Smooth muscle cell (in vitro differentiated cells): ENCODE results near the gene GPR87. TPM values are rescaled to one million over a fixed set of nuclear protein-coding genes. Genes with fewer than 3 reads are reported as not detected.

Experiments
- DNase-seq: peaks from one replicate; lab custom pipeline; 2025; ENCODE audit not compliant: unreplicated experiment; lab: John Stamatoyannopoulos, UW
- H2AFZ ChIP-seq: fragments of 200-600 bp; sonication (generic); 2 replicates; pipeline ENCODE4 v1.6.0; 2016; ENCODE audit warnings: antibody characterized with exemption, low read depth, mild to moderate bottlenecking
- H3F3A ChIP-seq: fragments of 200-600 bp; sonication (generic); 2 replicates; pipeline ENCODE4 v1.6.0; 2017; ENCODE audit warnings: antibody characterized with exemption, low read depth
- H3K27ac ChIP-seq: fragments of 200-600 bp; sonication (generic); 2 replicates; pipeline ENCODE4 v1.5.1; 2016; ENCODE audit warnings: low read depth, mild to moderate bottlenecking
- H3K27me3 ChIP-seq: fragments of 200-600 bp; sonication (generic); 2 replicates; pipeline ENCODE4 v1.6.1; 2016; ENCODE audit warnings: low read depth, mild to moderate bottlenecking
- H3K36me3 ChIP-seq: fragments of 200-600 bp; sonication (generic); 2 replicates; pipeline ENCODE4 v1.5.1; 2016; ENCODE audit warnings: low read depth
- H3K4me1 ChIP-seq: fragments of 200-600 bp; sonication (generic); 2 replicates; pipeline ENCODE4 v1.5.1; 2016; ENCODE audit warnings: low read depth
- H3K4me2 ChIP-seq: fragments of 200-600 bp; sonication (generic); 2 replicates; pipeline ENCODE4 v1.6.0; 2016; ENCODE audit warnings: mild to moderate bottlenecking
- H3K4me3 ChIP-seq: fragments of 200-600 bp; sonication (generic); 2 replicates; pipeline ENCODE4 v1.5.1; 2016; ENCODE audit warnings: mild to moderate bottlenecking
- H3K79me2 ChIP-seq: fragments of 200-600 bp; sonication (generic); 2 replicates; pipeline ENCODE4 v1.6.0; 2016; ENCODE audit warnings: low read depth, mild to moderate bottlenecking
- H3K9ac ChIP-seq: fragments of 200-600 bp; sonication (generic); 2 replicates; pipeline ENCODE4 v1.6.0; 2016; ENCODE audit warnings: low read depth
- H3K9me3 ChIP-seq: fragments of 200-600 bp; sonication (generic); replicated peaks from 2 replicates; pipeline ENCODE4 v1.5.1; 2016; ENCODE audit warnings: low read depth
- H4K20me1 ChIP-seq: fragments of 200-600 bp; sonication (generic); 2 replicates; pipeline ENCODE4 v1.6.0; 2016; ENCODE audit warnings: low read depth
- WGBS: methylation state at CpG from one replicate; pipeline ENCODE4 v1.1.7; 2016; ENCODE audit warnings: low lambda C conversion rate; 5-methylcytosine and 5-hydroxymethylcytosine counted together
- polyA plus RNA-seq: library from polyadenylated mRNA; unstranded; fragments of >200 nt; fragmentation: Nextera tagmentation; extraction: Ambion mirVana; gene quantifications from 2 replicates; pipeline ENCODE4 v1.2.1, GENCODE V29; 2016
- total RNA-seq: library from RNA; depleted of rRNA; stranded (reverse); fragments of >200 nt; gene quantifications from 2 replicates; pipeline ENCODE4 v1.2.3, GENCODE V29; 2014
- TF ChIP-seq, protein P1 (sequence below): fragments of 200-600 bp; sonication (generic); IDR thresholded peaks from 2 replicates; pipeline ENCODE4 v1.5.1; 2017; ENCODE audit warnings: borderline replicate concordance, mild to moderate bottlenecking, antibody characterized with exemption; ENCODE audit not compliant: insufficient read depth, poor library complexity, severe bottlenecking

The GPR87 gene, protein sequence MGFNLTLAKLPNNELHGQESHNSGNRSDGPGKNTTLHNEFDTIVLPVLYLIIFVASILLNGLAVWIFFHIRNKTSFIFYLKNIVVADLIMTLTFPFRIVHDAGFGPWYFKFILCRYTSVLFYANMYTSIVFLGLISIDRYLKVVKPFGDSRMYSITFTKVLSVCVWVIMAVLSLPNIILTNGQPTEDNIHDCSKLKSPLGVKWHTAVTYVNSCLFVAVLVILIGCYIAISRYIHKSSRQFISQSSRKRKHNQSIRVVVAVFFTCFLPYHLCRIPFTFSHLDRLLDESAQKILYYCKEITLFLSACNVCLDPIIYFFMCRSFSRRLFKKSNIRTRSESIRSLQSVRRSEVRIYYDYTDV
- total RNA-seq (24.0 and 27.1 TPM in 2 replicates), polyA plus RNA-seq (5.1 and 25.4 TPM in 2 replicates)

DNA sequence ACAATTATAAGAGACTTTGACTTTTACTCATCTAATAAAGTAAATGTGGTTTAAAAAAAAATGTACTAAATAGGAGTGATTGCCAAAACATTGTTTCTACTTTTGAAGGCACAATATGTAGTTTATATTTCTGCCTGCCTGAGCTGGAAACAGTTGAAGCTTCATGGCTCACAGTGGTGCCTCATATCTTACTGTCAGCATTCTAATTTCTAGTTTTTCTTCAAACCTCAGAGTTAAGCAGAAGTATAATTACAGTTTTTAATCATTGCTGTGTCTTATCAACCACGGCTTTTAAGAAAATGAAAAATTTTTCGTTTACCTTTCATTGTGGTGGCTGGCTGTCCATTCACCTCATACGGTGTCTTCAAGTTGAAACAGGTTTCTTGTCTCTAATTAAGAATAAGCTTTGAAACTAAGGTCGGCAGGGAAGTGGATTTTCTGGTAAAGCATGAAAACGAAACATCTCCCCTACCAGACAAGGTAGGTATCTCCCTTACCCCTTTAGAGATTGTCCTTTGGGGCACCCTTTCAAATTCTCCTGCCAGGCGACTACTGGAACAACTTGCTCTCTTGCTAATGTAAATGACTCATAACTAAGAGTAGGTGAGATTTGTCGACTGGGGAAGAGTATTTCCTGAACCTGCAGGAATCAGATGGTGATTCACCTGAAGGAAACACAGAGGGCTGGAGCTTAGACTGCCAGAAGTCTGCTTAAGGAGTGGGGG, at the start of gene GPR87:
Gene GPR87, minus strand, starts transcription at position 554 of the 725 bp plus-strand sequence. CDS start 16,720 bp downstream, outside the sequence.
- 58% methylated on average over 7 of the region's 7 CpGs for WGBS
- no peak for DNase-seq
- Histone ChIP-seq H3K27ac (peak within 1 kb of the TSS; percentile 97), H3K79me2 (no peaks in the 10 kb centered on the region), H3K27me3 (no peaks in the 10 kb centered on the region), H3K4me1 (peaks cover 30% of the 10 kb centered on the region), H2AFZ (no peak within 1 kb of the TSS), H3K9ac (peak within 1 kb of the TSS; percentile 93), H3K36me3 (no peaks in the 10 kb centered on the region), H4K20me1 (no peaks in the 10 kb centered on the region), H3K4me3 (peak within 1 kb of the TSS; percentile 43), H3F3A (peaks cover 9% of the 10 kb centered on the region), H3K9me3 (no peaks in the 10 kb centered on the region), H3K4me2 (peak within 1 kb of the TSS; percentile 69)
- TF ChIP-seq, protein P1, sequence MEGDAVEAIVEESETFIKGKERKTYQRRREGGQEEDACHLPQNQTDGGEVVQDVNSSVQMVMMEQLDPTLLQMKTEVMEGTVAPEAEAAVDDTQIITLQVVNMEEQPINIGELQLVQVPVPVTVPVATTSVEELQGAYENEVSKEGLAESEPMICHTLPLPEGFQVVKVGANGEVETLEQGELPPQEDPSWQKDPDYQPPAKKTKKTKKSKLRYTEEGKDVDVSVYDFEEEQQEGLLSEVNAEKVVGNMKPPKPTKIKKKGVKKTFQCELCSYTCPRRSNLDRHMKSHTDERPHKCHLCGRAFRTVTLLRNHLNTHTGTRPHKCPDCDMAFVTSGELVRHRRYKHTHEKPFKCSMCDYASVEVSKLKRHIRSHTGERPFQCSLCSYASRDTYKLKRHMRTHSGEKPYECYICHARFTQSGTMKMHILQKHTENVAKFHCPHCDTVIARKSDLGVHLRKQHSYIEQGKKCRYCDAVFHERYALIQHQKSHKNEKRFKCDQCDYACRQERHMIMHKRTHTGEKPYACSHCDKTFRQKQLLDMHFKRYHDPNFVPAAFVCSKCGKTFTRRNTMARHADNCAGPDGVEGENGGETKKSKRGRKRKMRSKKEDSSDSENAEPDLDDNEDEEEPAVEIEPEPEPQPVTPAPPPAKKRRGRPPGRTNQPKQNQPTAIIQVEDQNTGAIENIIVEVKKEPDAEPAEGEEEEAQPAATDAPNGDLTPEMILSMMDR: no peak

DNA sequence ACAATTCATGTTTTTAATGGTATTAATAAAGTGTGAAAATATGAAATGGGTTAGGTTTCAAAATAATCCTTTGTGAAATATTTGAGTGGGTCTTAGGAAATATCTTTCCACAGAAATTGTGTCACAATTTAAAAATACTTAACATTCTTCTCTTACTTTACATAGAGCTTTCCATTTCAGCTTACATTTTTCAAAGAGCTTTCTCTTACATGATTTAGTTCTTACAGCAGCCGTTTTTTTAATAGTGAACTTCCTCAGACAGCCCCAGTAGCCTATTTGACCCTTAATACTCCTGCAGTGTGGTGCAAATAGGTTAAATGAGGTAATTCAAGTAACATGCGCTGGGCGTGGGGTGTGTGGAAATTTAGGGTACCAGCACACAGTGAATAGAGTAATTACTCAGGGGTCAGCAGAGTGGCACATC, 46.1 kb upstream of the GPR87 start:
- Histone ChIP-seq H4K20me1 (no peaks in the 10 kb centered on the region), H3F3A (no peaks in the 10 kb centered on the region), H2AFZ (no peak overlapping the region), H3K4me3 (no peak overlapping the region), H3K27ac (no peak overlapping the region), H3K9ac (no peak overlapping the region), H3K9me3 (no peaks in the 10 kb centered on the region), H3K4me1 (peaks cover 7% of the 10 kb centered on the region), H3K4me2 (no peak overlapping the region), H3K79me2 (no peaks in the 10 kb centered on the region), H3K27me3 (no peaks in the 10 kb centered on the region), H3K36me3 (no peaks in the 10 kb centered on the region)
- WGBS: 87% methylated on average over 3 of the region's 3 CpGs
- TF ChIP-seq, protein P1: no peak
- DNase-seq: no peak

DNA sequence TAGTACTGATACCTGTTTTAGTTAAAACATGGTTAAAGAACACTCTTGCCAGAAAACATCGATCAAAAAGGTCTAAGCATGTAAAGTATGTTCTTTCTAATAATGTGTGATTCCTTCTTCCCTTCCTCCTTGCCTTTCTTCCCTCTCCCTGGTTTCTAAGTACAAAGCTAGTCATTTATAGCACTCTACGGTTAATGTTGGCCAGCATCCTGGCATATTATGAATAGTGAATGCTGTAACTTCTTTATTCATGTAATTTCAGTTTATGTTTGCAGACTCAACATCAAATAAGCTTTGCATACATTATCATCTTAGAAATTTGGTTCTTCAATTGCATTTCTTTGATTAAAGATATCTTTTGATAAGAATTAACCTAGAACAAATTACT, 40.8 kb upstream of the GPR87 start:
- Histone ChIP-seq H2AFZ (no peak overlapping the region), H3K9me3 (no peaks in the 10 kb centered on the region), H3F3A (no peaks in the 10 kb centered on the region), H3K79me2 (no peaks in the 10 kb centered on the region), H3K9ac (no peak overlapping the region), H3K27ac (no peak overlapping the region), H3K4me1 (no peaks in the 10 kb centered on the region), H4K20me1 (no peaks in the 10 kb centered on the region), H3K4me3 (no peak overlapping the region), H3K27me3 (no peaks in the 10 kb centered on the region), H3K36me3 (no peaks in the 10 kb centered on the region), H3K4me2 (no peak overlapping the region)
- 89% methylated on average over 2 of the region's 2 CpGs for WGBS
- TF ChIP-seq, protein P1: no peak
- no peak for DNase-seq
